AG10803 (cell line): ENCODE data around the gene HS2ST1.
"Not testable (repeated sequence)": the region's sequence is repeated elsewhere in the genome, so short reads cannot be mapped to it uniquely, and the experiment has no call there.

ENCODE experiments used
- DNase-seq: peaks from one replicate; pipeline ENCODE4 v3.0.0; 2010; ENCODE audit warnings: low read depth
- H3K4me3 ChIP-seq: 2 replicates; pipeline ENCODE4 v1.5.1; 2011; ENCODE audit warnings: mild to moderate bottlenecking, low read length, control low read depth
- CTCF ChIP-seq: conservative IDR thresholded peaks from 2 replicates; pipeline ENCODE4 v1.5.1; 2011; ENCODE audit warnings: mild to moderate bottlenecking, low read length, control low read depth, inconsistent platforms

Gene HS2ST1

GRCh38 chr1:86994061-86994460, 79.6 kb downstream of the HS2ST1 start:
- DNase-seq: no peak
- H3K4me3 ChIP-seq: no peak overlapping the region
- TF ChIP-seq CTCF: no peak

- no peak for DNase-seq
- H3K4me3 ChIP-seq: no peak overlapping the region
- TF ChIP-seq CTCF: no peak
Observed at GRCh38 chr1:86997538-86997937, 83.1 kb downstream of the HS2ST1 start.

GRCh38 chr1:86998280-86998679, 83.8 kb downstream of the HS2ST1 start:
- no peak for DNase-seq
- TF ChIP-seq CTCF: no peak
- no peak overlapping the region for H3K4me3 ChIP-seq

- H3K4me3 ChIP-seq: no peak overlapping the region
- DNase-seq: no peak
- no peak for TF ChIP-seq CTCF
Observed at GRCh38 chr1:86998727-86999126, 84.3 kb downstream of the HS2ST1 start.

- no peak overlapping the region for H3K4me3 ChIP-seq
- no peak for TF ChIP-seq CTCF
- no peak for DNase-seq
Observed at GRCh38 chr1:87000460-87000859, 86.0 kb downstream of the HS2ST1 start.

- H3K4me3 ChIP-seq: no peak overlapping the region
- no peak for DNase-seq
- TF ChIP-seq CTCF: no peak
Observed at GRCh38 chr1:87004857-87005256, 90.4 kb downstream of the HS2ST1 start.

GRCh38 chr1:87007323-87007722, 92.9 kb downstream of the HS2ST1 start:
- no peak for TF ChIP-seq CTCF
- no peak overlapping the region for H3K4me3 ChIP-seq
- DNase-seq: no peak

- not testable (repeated sequence) for DNase-seq, H3K4me3 ChIP-seq
Observed at GRCh38 chr1:87013385-87013784, 99.0 kb downstream of the HS2ST1 start.
